Hepatocyte (in vitro differentiated cells): ENCODE results near the gene RNF41. TPM values are rescaled to one million over a fixed set of nuclear protein-coding genes. Genes with fewer than 3 reads are reported as not detected.

Experiments used
- DNase-seq: peaks from one replicate; pipeline ENCODE4 v3.0.0-alpha.2; 2016; ENCODE audit warnings: low spot score
- H2AFZ ChIP-seq: fragments of 200-600 bp; sonication (generic); 2 replicates; pipeline ENCODE4 v1.6.0; 2016; ENCODE audit warnings: antibody characterized with exemption, mild to moderate bottlenecking
- H3K27ac ChIP-seq: fragments of 200-600 bp; sonication (generic); 2 replicates; pipeline ENCODE4 v1.5.1; 2016; ENCODE audit warnings: mild to moderate bottlenecking
- H3K27me3 ChIP-seq: fragments of 200-600 bp; sonication (generic); 2 replicates; pipeline ENCODE4 v1.6.1; 2016
- H3K36me3 ChIP-seq: fragments of 200-600 bp; sonication (generic); replicated peaks from 2 replicates; pipeline ENCODE4 v1.5.1; 2016; ENCODE audit warnings: low read depth; ENCODE audit not compliant: insufficient read depth
- H3K4me1 ChIP-seq: fragments of 200-600 bp; sonication (generic); 2 replicates; pipeline ENCODE4 v1.5.1; 2016; ENCODE audit warnings: mild to moderate bottlenecking, moderate library complexity; ENCODE audit not compliant: insufficient read depth
- H3K4me2 ChIP-seq: fragments of 200-600 bp; sonication (generic); 2 replicates; pipeline ENCODE4 v1.6.0; 2016
- H3K4me3 ChIP-seq: fragments of 200-600 bp; sonication (generic); 2 replicates; pipeline ENCODE4 v1.5.1; 2016; ENCODE audit warnings: mild to moderate bottlenecking
- H3K79me2 ChIP-seq: fragments of 200-600 bp; sonication (generic); 2 replicates; pipeline ENCODE4 v1.6.0; 2017; ENCODE audit warnings: mild to moderate bottlenecking
- H3K9me2 ChIP-seq: fragments of 200-600 bp; sonication (generic); replicated peaks from 2 replicates; pipeline ENCODE4 v1.6.0; 2017; ENCODE audit warnings: mild to moderate bottlenecking; ENCODE audit not compliant: insufficient read depth
- H3K9me3 ChIP-seq: fragments of 200-600 bp; sonication (generic); 2 replicates; pipeline ENCODE4 v1.5.1; 2016; ENCODE audit warnings: low read depth, mild to moderate bottlenecking
- H4K20me1 ChIP-seq: fragments of 200-600 bp; sonication (generic); 2 replicates; pipeline ENCODE4 v1.6.0; 2016; ENCODE audit warnings: mild to moderate bottlenecking; ENCODE audit not compliant: insufficient read depth, poor library complexity, severe bottlenecking
- CTCF ChIP-seq: fragments of 200-600 bp; sonication (generic); IDR thresholded peaks from 2 replicates; pipeline ENCODE4 v1.5.1; 2016; ENCODE audit warnings: antibody characterized with exemption, mild to moderate bottlenecking; ENCODE audit not compliant: poor library complexity
- EZH2 ChIP-seq: fragments of 200-600 bp; sonication (generic); IDR thresholded peaks from 2 replicates; pipeline ENCODE4 v1.6.1; 2016; ENCODE audit warnings: antibody characterized with exemption, mild to moderate bottlenecking, borderline replicate concordance
- EZH2phosphoT487 ChIP-seq: fragments of 200-600 bp; sonication (generic); IDR thresholded peaks from one replicate; pipeline ENCODE4 v1.6.1; 2018; ENCODE audit warnings: antibody characterized with exemption, mild to moderate bottlenecking, low read depth, moderate library complexity; ENCODE audit not compliant: unreplicated experiment, severe bottlenecking
- WGBS: methylation state at CpG from one replicate; pipeline ENCODE4 v1.1.6; 2016; ENCODE audit warnings: low lambda C conversion rate; ENCODE audit errors: missing lambda C conversion rate; 5-methylcytosine and 5-hydroxymethylcytosine counted together
- polyA plus RNA-seq: library from polyadenylated mRNA; unstranded; fragments of >200 nt; fragmentation: Nextera tagmentation; extraction: Ambion mirVana; gene quantifications from 2 replicates; pipeline ENCODE4 v1.2.1, GENCODE V29; 2016
- total RNA-seq: library from RNA; depleted of rRNA; stranded (reverse); fragments of >200 nt; gene quantifications from 2 replicates; pipeline ENCODE4 v1.2.3, GENCODE V29; 2014

RNF41 gene
- total and polyA plus RNA-seq, 2 experiments from 2014 or later, result 22.5 to 47.6 TPM

GRCh38 chr12:56188131-56188777 is 33.5 kb downstream of the RNF41 start:
- H3K4me2 ChIP-seq, result peak overlapping the region; percentile 90
- H4K20me1 ChIP-seq, result peaks cover 8% of the 10 kb centered on the region
- no peaks in the 10 kb centered on the region for H3K27me3 ChIP-seq
- H3K27ac ChIP-seq, result peak overlapping the region; percentile 94
- no peak for DNase-seq
- H3K9me2 ChIP-seq, result no peaks in the 10 kb centered on the region
- peaks cover 48% of the 10 kb centered on the region for H3K79me2 ChIP-seq
- no peaks in the 10 kb centered on the region for H3K9me3 ChIP-seq
- H2AFZ ChIP-seq, result no peak overlapping the region
- H3K4me1 ChIP-seq, result peaks cover 7% of the 10 kb centered on the region
- TF ChIP-seq EZH2phosphoT487 (no peak), CTCF (no peak), EZH2 (no peak)
- H3K36me3 ChIP-seq, result no peaks in the 10 kb centered on the region
- H3K4me3 ChIP-seq, result peak overlapping the region; percentile 97
- 6% methylated on average over 10 of the region's 10 CpGs for WGBS

- peaks cover 7% of the 10 kb centered on the region for H3K4me1 ChIP-seq
- H3K4me3 ChIP-seq, result no peak overlapping the region
- no peak overlapping the region for H2AFZ ChIP-seq
- H4K20me1 ChIP-seq, result peaks cover 8% of the 10 kb centered on the region
- H3K9me3 ChIP-seq, result no peaks in the 10 kb centered on the region
- DNase-seq, result no peak
- WGBS, result 87% methylated on average over 2 of the region's 2 CpGs
- TF ChIP-seq EZH2, result no peak
- TF ChIP-seq EZH2phosphoT487, result no peak
- TF ChIP-seq CTCF, result no peak
- H3K9me2 ChIP-seq, result no peaks in the 10 kb centered on the region
- peak overlapping the region; percentile 90 for H3K4me2 ChIP-seq
- no peaks in the 10 kb centered on the region for H3K27me3 ChIP-seq
- no peaks in the 10 kb centered on the region for H3K36me3 ChIP-seq
- peaks cover 48% of the 10 kb centered on the region for H3K79me2 ChIP-seq
- no peak overlapping the region for H3K27ac ChIP-seq
These were observed 34.8 kb downstream of the RNF41 start for GRCh38 chr12:56186957-56187356.

GRCh38 chr12:56178347-56178746 is 43.4 kb downstream of the RNF41 start:
- no peaks in the 10 kb centered on the region for H3K27me3 ChIP-seq
- 100% methylated on average over 3 of the region's 3 CpGs for WGBS
- no peaks in the 10 kb centered on the region for H3K9me2 ChIP-seq
- no peak overlapping the region for H3K4me2 ChIP-seq
- DNase-seq, result no peak
- H4K20me1 ChIP-seq, result no peaks in the 10 kb centered on the region
- H3K79me2 ChIP-seq, result no peaks in the 10 kb centered on the region
- no peaks in the 10 kb centered on the region for H3K9me3 ChIP-seq
- no peaks in the 10 kb centered on the region for H3K36me3 ChIP-seq
- TF ChIP-seq EZH2, result no peak
- no peak for TF ChIP-seq EZH2phosphoT487
- no peak for TF ChIP-seq CTCF
- H3K4me1 ChIP-seq, result no peaks in the 10 kb centered on the region
- H3K27ac ChIP-seq, result no peak overlapping the region
- no peak overlapping the region for H2AFZ ChIP-seq
- H3K4me3 ChIP-seq, result no peak overlapping the region
